CD4-positive, alpha-beta T cell treated with Interleukin-17A for 4 hours (primary cell): Measurements from ENCODE around the gene MGRN1.
A peak's percentile ranks its signal among the peaks of the same experiment; 100 is the strongest.

Experiments used
- DNase-seq: peaks from one replicate; pipeline ENCODE4 v3.0.0-alpha.2; 2020; ENCODE audit warnings: mixed read lengths

The MGRN1 gene

GRCh38 chr16:4606354-4606753 is 18.3 kb upstream of the MGRN1 start:
- DNase-seq = no peak

GRCh38 chr16:4607841-4608703 is 16.6 kb upstream of the MGRN1 start:
- DNase-seq = no peak

GRCh38 chr16:4608704-4608980 is 16.0 kb upstream of the MGRN1 start:
- DNase-seq = no peak

GRCh38 chr16:4609200-4610010 is 15.2 kb upstream of the MGRN1 start:
- no peak for DNase-seq

GRCh38 chr16:4610011-4611005 is 14.3 kb upstream of the MGRN1 start:
- DNase-seq = no peak

DNA sequence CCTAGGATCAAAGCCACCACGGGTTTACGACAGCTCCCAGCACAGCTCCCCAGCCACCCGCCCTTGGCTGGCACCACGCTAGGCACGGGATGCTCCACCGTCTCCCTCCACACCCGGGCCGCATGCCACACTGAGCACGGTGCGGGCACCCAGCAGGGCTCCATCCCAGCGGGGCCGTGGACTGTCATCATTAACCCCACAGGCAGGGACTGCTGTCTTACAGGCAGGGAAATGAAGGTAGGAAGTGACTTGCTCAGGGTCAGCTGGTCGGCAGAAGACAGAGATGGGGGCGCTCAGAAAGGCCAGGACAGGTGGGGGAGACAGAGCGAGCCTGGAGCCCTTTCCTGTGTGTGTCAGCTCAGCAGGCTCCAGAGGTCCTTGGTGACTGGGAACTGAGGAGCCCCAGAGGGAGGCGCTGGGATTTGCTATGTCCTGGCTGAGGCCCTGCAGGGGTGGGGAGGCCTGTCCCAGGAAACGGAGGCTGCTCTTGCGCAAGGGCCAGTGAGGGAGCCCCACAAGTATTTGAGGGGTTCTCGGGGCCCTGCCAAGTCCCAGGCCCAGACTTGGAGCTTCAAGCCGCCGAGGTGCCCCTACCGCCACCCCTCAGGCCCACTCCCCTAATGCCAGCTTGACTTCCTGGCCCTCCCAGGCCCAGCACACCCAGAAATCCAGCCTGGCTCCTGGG is 13.1 kb upstream of the MGRN1 start:
- no peak for DNase-seq

DNA sequence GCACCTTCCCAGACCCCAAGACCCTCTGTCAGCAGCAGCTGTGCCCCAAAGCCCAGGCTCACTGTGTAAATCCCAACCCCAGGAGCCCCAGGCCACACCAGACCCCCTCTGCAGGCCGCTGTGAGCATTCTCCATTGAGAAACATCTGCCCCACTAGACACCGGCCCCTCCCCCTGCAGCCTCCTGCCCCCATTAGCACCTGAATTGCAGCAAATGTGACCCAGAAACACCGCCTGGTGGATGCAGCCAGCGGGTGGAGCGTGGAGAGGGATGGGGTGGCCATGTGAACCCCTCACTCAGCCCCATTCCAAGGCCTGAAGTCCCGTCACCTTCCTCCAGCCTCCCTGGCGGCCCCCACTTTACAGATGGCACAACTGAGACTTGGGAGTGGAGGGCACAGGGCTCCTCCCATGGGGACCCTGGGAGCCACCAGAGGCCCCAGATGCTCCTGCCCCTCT is 12.1 kb upstream of the MGRN1 start:
- no peak for DNase-seq

DNA sequence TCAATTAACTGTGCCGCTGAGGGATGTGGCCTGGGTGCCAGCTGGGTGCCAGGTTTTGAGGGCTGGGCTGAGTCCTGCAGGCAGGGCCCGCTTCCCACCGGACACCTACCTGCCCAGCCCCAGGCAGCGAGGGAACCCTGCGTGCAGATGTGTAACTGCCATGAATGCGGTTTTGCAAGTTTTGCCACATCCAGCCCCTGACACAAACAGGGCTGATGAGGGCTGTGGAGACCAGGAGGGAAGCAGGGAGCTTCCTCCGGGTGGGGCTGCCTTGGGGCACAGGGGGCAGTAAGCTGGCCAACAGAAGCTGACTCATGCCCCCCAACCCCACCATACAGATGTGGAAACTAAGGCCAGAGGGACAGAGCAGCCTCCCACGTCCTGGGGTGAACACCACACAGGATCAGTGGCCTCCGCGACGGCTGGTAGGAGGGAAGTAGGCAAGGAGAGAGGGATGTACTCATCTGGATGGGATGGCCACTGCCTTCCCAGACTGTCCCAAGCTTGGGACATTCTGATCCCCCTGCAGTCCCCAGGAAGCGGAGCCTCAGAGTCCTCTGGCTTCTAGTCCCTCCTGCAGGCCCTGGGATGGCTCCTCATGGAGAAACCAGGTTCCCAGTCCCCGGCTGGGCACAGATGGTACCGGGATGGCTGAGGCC is 11.5 kb upstream of the MGRN1 start:
- no peak for DNase-seq

- DNase-seq = peak; percentile 44
These were observed 10.7 kb upstream of the MGRN1 start for GRCh38 chr16:4613636-4614570.

- peak; percentile 86 for DNase-seq
These were observed 9.8 kb upstream of the MGRN1 start, which contains the start of gene UBALD1 for GRCh38 chr16:4614571-4615383. Gene UBALD1 (minus strand): TSS chr16:4614888. CDS start chr16:4614797, 91 bp downstream.

- DNase-seq = no peak
These were observed 9.1 kb upstream of the MGRN1 start for GRCh38 chr16:4615384-4616046.

- peak; percentile 99 for DNase-seq
These were observed 8.4 kb upstream of the MGRN1 start for GRCh38 chr16:4616047-4616811.

GRCh38 chr16:4617880-4618279 is 6.7 kb upstream of the MGRN1 start:
- no peak for DNase-seq

- no peak for DNase-seq
These were observed 5.8 kb upstream of the MGRN1 start for GRCh38 chr16:4618645-4619418.

DNA sequence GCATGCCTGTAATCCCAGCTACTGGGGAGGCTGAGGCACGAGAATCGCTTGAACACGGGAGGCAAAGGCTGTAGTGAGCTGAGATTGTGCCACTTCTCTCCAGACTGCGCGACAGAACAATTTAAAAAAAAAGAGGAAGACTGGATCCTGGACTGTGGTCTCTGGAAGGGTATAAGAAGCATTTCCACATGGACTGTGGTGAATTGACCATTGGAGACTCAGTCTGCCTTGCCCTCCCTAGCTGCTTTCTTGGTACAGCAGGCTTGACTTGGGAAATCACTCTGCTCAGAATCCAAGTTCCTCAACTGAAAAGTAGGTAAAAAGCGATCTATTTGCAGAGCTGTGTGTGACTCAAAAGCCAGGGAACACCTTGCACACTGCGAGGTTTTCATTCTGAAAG is 1.0 kb upstream of the MGRN1 start:
- no peak for DNase-seq

GRCh38 chr16:4624827-4625559 is 367 bp downstream of the MGRN1 start:
- DNase-seq = peak; percentile 49
